GM21619 (cell line): ENCODE results near the gene TNKS2.

Experiments
- ATAC-seq: cut with Tn5 transposase; IDR thresholded peaks from one replicate; pipeline ENCODE4 v1.9.1; 2021; ENCODE audit not compliant: unreplicated experiment

Gene TNKS2

GRCh38 chr10:91908337-91909116 is 110.3 kb downstream of the TNKS2 start:
- peak; percentile 91 for ATAC-seq

GRCh38 chr10:91909117-91909677 is 111.0 kb downstream of the TNKS2 start, which contains the start of gene FGFBP3:
FGFBP3 (minus strand) TSS chr10:91909486; CDS start chr10:91908969, 517 bp downstream.
- no peak for ATAC-seq

GRCh38 chr10:91910467-91910866 is 112.2 kb downstream of the TNKS2 start:
- ATAC-seq: no peak
